ENCODE data around the gene NPPC.
A peak's percentile ranks its signal among the peaks of the same experiment; 100 is the strongest.

Gene NPPC

DNA sequence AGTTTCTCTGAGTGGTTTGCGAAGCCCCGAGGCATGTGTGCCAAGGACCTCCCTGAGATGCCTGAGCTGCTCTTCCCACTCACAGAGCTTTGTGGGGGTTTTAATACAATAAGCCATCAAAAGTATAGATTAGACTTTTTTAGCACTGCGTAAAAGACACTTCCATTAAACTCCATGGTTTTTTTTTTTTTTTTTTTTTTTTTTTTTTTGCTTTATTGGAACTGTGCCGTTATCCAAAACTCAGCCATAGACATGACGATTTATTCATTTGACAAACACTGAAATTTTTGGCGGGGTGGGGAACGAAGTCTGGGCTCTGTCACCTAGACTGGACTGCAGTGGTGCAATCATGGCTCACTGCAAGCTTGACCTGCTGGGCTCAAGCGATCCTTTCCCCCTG is 18.4 kb downstream of the NPPC start:
- no peak overlapping the region for H3K4me3 Mint-ChIP-seq

DNA sequence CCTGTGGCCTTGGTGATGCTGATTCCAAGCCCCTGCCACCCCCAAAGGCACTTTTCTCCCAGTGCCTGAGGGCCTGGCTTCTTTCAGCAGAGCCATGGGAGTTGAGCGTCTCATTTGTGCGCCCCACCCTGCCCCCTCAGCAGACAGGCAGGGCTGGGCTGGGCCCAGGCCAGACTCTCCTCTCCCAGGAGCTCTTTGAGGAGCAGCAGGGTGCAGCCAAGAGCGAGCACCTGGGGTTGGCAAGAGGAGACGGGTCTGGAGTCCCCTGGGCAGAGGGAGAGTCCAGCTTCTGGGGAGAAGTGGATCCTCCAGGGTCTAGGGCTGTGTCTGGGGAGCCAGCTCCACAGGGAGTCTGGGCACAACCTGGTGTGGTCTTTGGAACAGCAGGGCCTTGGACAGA is 21.2 kb downstream of the NPPC start:
- H3K27ac Mint-ChIP-seq = no peak overlapping the region
- no peaks in the 10 kb centered on the region for H3K4me1 Mint-ChIP-seq
- H3K9me3 Mint-ChIP-seq = no peaks in the 10 kb centered on the region
- H3K36me3 Mint-ChIP-seq (ENCODE audit: low read depth) = no peaks in the 10 kb centered on the region
- peaks cover 38% of the 10 kb centered on the region for H3K27me3 Mint-ChIP-seq (ENCODE audit: low read depth)
- H3K4me3 Mint-ChIP-seq = no peak overlapping the region
- TF ChIP-seq, protein P1, sequence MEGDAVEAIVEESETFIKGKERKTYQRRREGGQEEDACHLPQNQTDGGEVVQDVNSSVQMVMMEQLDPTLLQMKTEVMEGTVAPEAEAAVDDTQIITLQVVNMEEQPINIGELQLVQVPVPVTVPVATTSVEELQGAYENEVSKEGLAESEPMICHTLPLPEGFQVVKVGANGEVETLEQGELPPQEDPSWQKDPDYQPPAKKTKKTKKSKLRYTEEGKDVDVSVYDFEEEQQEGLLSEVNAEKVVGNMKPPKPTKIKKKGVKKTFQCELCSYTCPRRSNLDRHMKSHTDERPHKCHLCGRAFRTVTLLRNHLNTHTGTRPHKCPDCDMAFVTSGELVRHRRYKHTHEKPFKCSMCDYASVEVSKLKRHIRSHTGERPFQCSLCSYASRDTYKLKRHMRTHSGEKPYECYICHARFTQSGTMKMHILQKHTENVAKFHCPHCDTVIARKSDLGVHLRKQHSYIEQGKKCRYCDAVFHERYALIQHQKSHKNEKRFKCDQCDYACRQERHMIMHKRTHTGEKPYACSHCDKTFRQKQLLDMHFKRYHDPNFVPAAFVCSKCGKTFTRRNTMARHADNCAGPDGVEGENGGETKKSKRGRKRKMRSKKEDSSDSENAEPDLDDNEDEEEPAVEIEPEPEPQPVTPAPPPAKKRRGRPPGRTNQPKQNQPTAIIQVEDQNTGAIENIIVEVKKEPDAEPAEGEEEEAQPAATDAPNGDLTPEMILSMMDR (IDR thresholded peaks at IDR 0.05; ENCODE audit: unreplicated experiment in 3 of 3) = no peak

More for the DNA sequence above, 18.4 kb downstream of the NPPC start:
- no peak overlapping the region for H3K27ac Mint-ChIP-seq
- no peaks in the 10 kb centered on the region for H3K9me3 Mint-ChIP-seq
- H3K4me1 Mint-ChIP-seq = no peaks in the 10 kb centered on the region
- no peaks in the 10 kb centered on the region for H3K36me3 Mint-ChIP-seq (ENCODE audit: low read depth)
- H3K27me3 Mint-ChIP-seq (ENCODE audit: low read depth) = peaks cover 34% of the 10 kb centered on the region
- TF ChIP-seq, protein P1 (IDR thresholded peaks at IDR 0.05; ENCODE audit: unreplicated experiment in 3 of 3) = no peak

DNA sequence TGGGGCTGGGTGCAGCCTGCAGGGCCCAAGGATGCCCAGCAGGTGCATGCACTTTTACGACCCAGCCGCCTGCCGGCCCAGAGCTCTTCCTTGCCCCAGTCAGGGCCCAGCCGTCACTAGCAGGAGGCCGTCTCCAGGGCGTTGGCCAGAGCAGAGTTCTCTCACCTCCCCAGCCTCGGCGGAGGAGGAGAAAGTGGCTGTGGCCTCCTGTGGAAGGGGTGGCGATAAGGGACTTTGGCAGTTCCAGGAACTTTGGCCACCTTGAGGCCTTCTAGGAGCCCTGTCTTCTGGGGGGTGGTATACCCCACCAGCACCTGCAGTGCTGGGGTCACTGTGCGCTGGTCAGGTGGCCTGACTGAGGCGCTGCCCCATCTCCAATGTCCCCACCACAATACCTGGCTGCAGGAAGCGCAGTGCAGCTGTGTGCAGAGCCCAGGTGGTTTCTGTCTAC is 22.0 kb downstream of the NPPC start:
- no peaks in the 10 kb centered on the region for H3K4me1 Mint-ChIP-seq
- H3K9me3 Mint-ChIP-seq = no peaks in the 10 kb centered on the region
- TF ChIP-seq, protein P1 (IDR thresholded peaks at IDR 0.05; ENCODE audit: unreplicated experiment in 3 of 3) = no peak
- H3K27me3 Mint-ChIP-seq (ENCODE audit: low read depth) = peaks cover 32% of the 10 kb centered on the region
- H3K27ac Mint-ChIP-seq = no peak overlapping the region
- no peak overlapping the region for H3K4me3 Mint-ChIP-seq
- H3K36me3 Mint-ChIP-seq (ENCODE audit: low read depth) = no peaks in the 10 kb centered on the region

DNA sequence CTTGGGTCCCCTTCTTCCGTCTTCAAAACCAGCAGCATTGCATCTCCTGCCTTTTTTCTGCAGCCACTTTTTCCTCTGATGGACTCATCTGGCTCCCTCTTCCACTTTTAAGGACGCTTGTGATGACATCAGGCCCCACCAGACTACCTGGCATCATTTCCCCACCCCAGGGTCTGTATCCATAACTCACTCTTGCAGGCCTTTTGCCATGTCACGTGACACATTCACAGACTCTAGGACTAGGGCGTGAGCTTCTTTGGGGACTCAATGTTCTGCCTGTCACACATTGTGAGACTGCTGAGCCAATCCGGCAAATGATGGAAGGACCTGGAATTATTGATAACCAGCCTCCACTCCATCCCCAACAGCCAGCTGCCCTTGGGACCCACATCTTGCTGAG is 23.6 kb downstream of the NPPC start:
- Mint-ChIP-seq H3K9me3 (no peaks in the 10 kb centered on the region), H3K4me3 (no peak overlapping the region), H3K27me3 (ENCODE audit: low read depth) (peaks cover 32% of the 10 kb centered on the region), H3K36me3 (ENCODE audit: low read depth) (no peaks in the 10 kb centered on the region), H3K27ac (no peak overlapping the region), H3K4me1 (no peaks in the 10 kb centered on the region)
- TF ChIP-seq, protein P1 (IDR thresholded peaks at IDR 0.05; ENCODE audit: unreplicated experiment in 3 of 3) = no peak

DNA sequence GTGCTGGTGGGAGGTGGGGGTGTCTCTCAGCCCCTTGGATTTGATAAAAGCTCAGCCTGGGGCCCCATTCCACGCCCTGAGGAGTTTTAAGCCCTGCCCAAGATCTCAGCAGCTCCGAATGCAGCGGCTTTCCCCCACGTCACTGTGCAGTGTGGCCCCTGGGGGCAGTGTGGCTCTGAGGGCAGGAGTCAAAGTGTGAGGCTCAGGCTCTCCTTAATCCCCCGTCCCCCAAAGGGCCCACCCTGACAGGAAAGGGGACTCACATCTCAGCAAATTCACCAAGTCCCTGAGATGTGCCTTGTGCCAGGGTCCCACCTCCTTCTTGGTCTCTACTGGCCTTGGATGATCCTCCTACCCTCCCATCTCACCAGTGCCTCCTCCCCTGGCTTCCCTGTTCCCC is 25.2 kb downstream of the NPPC start:
- H3K4me1 Mint-ChIP-seq = no peaks in the 10 kb centered on the region
- no peaks in the 10 kb centered on the region for H3K9me3 Mint-ChIP-seq
- H3K4me3 Mint-ChIP-seq = no peak overlapping the region
- no peaks in the 10 kb centered on the region for H3K36me3 Mint-ChIP-seq (ENCODE audit: low read depth)
- TF ChIP-seq, protein P1 (IDR thresholded peaks at IDR 0.05; ENCODE audit: unreplicated experiment in 3 of 3) = no peak
- no peak overlapping the region for H3K27ac Mint-ChIP-seq
- H3K27me3 Mint-ChIP-seq (ENCODE audit: low read depth) = peaks cover 24% of the 10 kb centered on the region

DNA sequence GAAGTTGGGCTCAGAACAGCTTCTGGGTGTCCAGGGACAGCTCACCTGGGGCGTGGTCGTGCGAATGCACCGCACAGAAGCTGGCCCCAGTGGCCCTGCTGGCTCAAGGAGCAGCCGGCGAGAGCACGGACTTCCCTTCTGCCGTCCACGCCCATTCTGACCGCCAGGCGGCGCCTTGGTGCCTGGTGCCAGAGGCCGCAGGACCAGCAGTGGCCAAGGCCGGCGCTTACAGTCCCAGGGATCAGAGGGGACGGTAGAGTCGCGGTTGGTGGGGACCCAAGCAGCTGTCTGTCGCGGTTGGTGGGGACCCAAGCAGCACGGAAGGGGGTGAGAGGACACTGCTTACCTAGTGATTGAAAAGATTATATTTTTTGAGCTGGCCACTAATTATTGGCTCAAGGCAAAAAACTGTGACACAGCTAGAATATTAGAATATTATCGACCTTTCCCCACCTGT is 25.7 kb downstream of the NPPC start:
- Mint-ChIP-seq H3K36me3 (ENCODE audit: low read depth) (no peaks in the 10 kb centered on the region), H3K4me1 (peaks cover 4% of the 10 kb centered on the region), H3K27ac (no peak overlapping the region), H3K4me3 (no peak overlapping the region), H3K27me3 (ENCODE audit: low read depth) (peaks cover 23% of the 10 kb centered on the region), H3K9me3 (no peaks in the 10 kb centered on the region)
- TF ChIP-seq, protein P1 (IDR thresholded peaks at IDR 0.05; ENCODE audit: unreplicated experiment in 3 of 3) = peak; percentile 48 to 85 (median 68)
